Measurements from ENCODE around the gene CORO1C. TPM values are rescaled to one million over a fixed set of nuclear protein-coding genes. Genes with fewer than 3 reads are reported as not detected.

Gene CORO1C
- total RNA-seq, 1 donor from 2014 or later = 68.3 TPM

GRCh38 chr12:108635997-108636808, 95.1 kb downstream of the CORO1C start:
- Mint-ChIP-seq H3K27ac (peak overlapping the region; percentile 98), H3K4me1 (peaks cover 98% of the 10 kb centered on the region), H3K9me3 (no peaks in the 10 kb centered on the region), H3K36me3 (ENCODE audit: low read depth) (peaks cover 16% of the 10 kb centered on the region), H3K27me3 (no peaks in the 10 kb centered on the region), H3K4me3 (peak overlapping the region; percentile 85)
- POLR2A ChIA-PET = interaction anchor here (0.7 to 14.3 kb wide), 15 partner anchors 10 to 416 kb away, joined by 3 to 182 read pairs (median 13); partner anchors contain the start of genes CORO1C, ISCU, SART3 and USP30
- intact Hi-C loops (cut with micrococcal nuclease) = loop anchor here (1.0 to 5.0 kb wide), 3 partner anchors 28 to 119 kb away; partner anchors contain the start of gene FICD
- no peak for DNase-seq
- CTCF ChIA-PET = interaction anchor here (0.7 to 11.9 kb wide), 10 partner anchors 10 to 213 kb away, joined by 3 to 137 read pairs (median 6); partner anchors contain the start of gene ISCU
- no peak for TF ChIP-seq CTCF (IDR thresholded peaks at IDR 0.05)
- ATAC-seq (ENCODE audit: low read depth) = no peak

- ChIA-PET POLR2A (interaction anchor here (0.7 to 14.3 kb wide), 14 partner anchors 11 to 417 kb away, joined by 3 to 182 read pairs (median 10); partner anchors contain the start of genes CORO1C, ISCU, SART3 and USP30), CTCF (interaction anchor here (0.7 to 11.9 kb wide), 10 partner anchors 11 to 214 kb away, joined by 3 to 137 read pairs (median 6); partner anchors contain the start of gene ISCU)
- H3K4me3 Mint-ChIP-seq = peak overlapping the region; percentile 85
- H3K27me3 Mint-ChIP-seq = no peaks in the 10 kb centered on the region
- peaks cover 96% of the 10 kb centered on the region for H3K4me1 Mint-ChIP-seq
- peak overlapping the region; percentile 98 for H3K27ac Mint-ChIP-seq
- intact Hi-C loops (cut with micrococcal nuclease) = loop anchor here (1.0 to 5.0 kb wide), 3 partner anchors 29 to 118 kb away; partner anchors contain the start of gene FICD
- H3K9me3 Mint-ChIP-seq = no peaks in the 10 kb centered on the region
- ATAC-seq (ENCODE audit: low read depth) (peak; percentile 35), DNase-seq (no peak)
- TF ChIP-seq CTCF (IDR thresholded peaks at IDR 0.05) = no peak
- H3K36me3 Mint-ChIP-seq (ENCODE audit: low read depth) = peaks cover 12% of the 10 kb centered on the region
These were observed 95.9 kb downstream of the CORO1C start for GRCh38 chr12:108635201-108635996.

GRCh38 chr12:108634341-108634751, 97.0 kb downstream of the CORO1C start:
- no peaks in the 10 kb centered on the region for H3K9me3 Mint-ChIP-seq
- peaks cover 96% of the 10 kb centered on the region for H3K4me1 Mint-ChIP-seq
- TF ChIP-seq CTCF (IDR thresholded peaks at IDR 0.05) = no peak
- ATAC-seq (ENCODE audit: low read depth) (no peak), DNase-seq (no peak)
- peak overlapping the region; percentile 85 for H3K4me3 Mint-ChIP-seq
- peaks cover 8% of the 10 kb centered on the region for H3K36me3 Mint-ChIP-seq (ENCODE audit: low read depth)
- peak overlapping the region; percentile 98 for H3K27ac Mint-ChIP-seq
- intact Hi-C loops (cut with micrococcal nuclease) = no loop called here
- no peaks in the 10 kb centered on the region for H3K27me3 Mint-ChIP-seq
- ChIA-PET POLR2A (interaction anchor here (1.2 to 14.3 kb wide), 9 partner anchors 12 to 97 kb away, joined by 7 to 182 read pairs (median 23); partner anchors contain the start of genes CORO1C, ISCU and SART3), CTCF (interaction anchor here (0.7 to 11.9 kb wide), 8 partner anchors 11 to 169 kb away, joined by 3 to 137 read pairs (median 10); no protein-coding TSS in a partner anchor)

- ATAC-seq (ENCODE audit: low read depth) = peak; percentile 76
- H3K27ac Mint-ChIP-seq = peak within 1 kb of the TSS; percentile 98
- POLR2A ChIA-PET = interaction anchor here (0.6 to 14.3 kb wide), 12 partner anchors 8 to 1976 kb away, joined by 6 to 182 read pairs (median 14); partner anchors contain the start of genes CORO1C, ISCU and SART3
These were observed 97.6 kb downstream of the CORO1C start, which contains the start of gene SELPLG for GRCh38 chr12:108633534-108634248. Gene SELPLG, minus strand, starts transcription at chr12:108633894. Its CDS starts 9,587 bp downstream, at chr12:108624307.

More at GRCh38 chr12:108633534-108634248, 97.6 kb downstream of the CORO1C start, which contains the start of gene SELPLG:
- H3K9me3 Mint-ChIP-seq = no peaks in the 10 kb centered on the region
- DNase-seq = peak; percentile 79
- CTCF ChIA-PET = interaction anchor here (0.7 to 11.9 kb wide), 8 partner anchors 12 to 169 kb away, joined by 3 to 137 read pairs (median 10); no protein-coding TSS in a partner anchor
- intact Hi-C loops (cut with micrococcal nuclease) = loop anchor here (1.0 to 2.0 kb wide), 6 partner anchors 9 to 223 kb away; partner anchors contain the start of gene SSH1
- H3K4me3 Mint-ChIP-seq = peak within 1 kb of the TSS; percentile 85
- no peaks in the 10 kb centered on the region for H3K27me3 Mint-ChIP-seq
- peaks cover 4% of the 10 kb centered on the region for H3K36me3 Mint-ChIP-seq (ENCODE audit: low read depth)
- no peak for TF ChIP-seq CTCF (IDR thresholded peaks at IDR 0.05)
- H3K4me1 Mint-ChIP-seq = peaks cover 95% of the 10 kb centered on the region
